ENCODE measurements around the gene ZDHHC5.

The ZDHHC5 gene

GRCh38 chr11:57741132-57742086 is 73.5 kb downstream of the ZDHHC5 start, which contains the start of gene SELENOH:
TSS of gene SELENOH (plus strand) at chr11:57741491. CDS start at chr11:57741596, 105 bp downstream.
- DNase-seq = peak; percentile 97

DNA sequence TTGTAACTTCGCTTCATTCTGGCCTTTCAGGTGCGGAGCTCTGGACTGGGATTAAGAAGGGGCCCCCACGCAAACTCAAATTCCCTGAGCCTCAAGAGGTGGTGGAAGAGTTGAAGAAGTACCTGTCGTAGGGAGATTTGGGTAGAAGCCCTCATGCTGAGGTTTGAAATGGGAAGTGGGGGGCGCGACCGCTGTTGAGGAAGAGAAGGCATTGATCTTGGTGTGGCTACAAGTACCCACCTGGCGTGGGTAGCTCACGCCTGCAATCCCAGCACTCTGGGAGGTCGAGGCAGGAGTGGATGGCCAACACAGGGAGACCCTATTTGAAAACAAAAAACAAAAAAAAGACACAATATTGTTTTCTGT is 74.2 kb downstream of the ZDHHC5 start:
- DNase-seq = no peak

GRCh38 chr11:57744357-57744756 is 76.4 kb downstream of the ZDHHC5 start:
- no peak for DNase-seq

DNA sequence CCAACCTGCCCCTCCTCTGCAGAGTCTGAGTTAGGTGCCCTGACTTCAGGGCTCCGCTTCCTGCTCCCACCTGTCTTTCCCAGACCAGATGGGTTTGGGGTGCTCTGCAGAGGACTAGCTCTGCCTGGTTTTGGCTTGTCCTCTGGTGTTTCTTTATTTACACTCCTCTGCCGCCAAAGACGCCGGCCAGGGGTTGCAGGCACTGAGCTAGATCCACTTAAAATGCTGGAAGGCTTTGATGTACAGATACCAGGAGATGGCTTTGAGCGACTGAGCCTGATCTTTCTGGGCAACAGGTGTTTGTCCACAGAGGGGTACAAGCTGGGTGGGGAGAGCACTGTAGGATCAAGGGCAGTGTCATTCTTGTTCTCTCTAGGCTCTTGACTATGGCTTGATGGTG is 77.3 kb downstream of the ZDHHC5 start:
- DNase-seq = no peak

GRCh38 chr11:57746920-57747319 is 79.0 kb downstream of the ZDHHC5 start:
- no peak for DNase-seq
